ENCODE results near the gene KRT83.
A peak's percentile ranks its signal among the peaks of the same experiment; 100 is the strongest.

Gene KRT83

GRCh38 chr12:52284562-52285171, 36.5 kb downstream of the KRT83 start:
- no peak for DNase-seq

- DNase-seq = no peak
These were observed 40.2 kb downstream of the KRT83 start for GRCh38 chr12:52280796-52281560.

- DNase-seq = no peak
These were observed 40.8 kb downstream of the KRT83 start for GRCh38 chr12:52280319-52280795.

- DNase-seq = no peak
These were observed 41.5 kb downstream of the KRT83 start for GRCh38 chr12:52279422-52280318.

- peak; percentile 79 to 83 for DNase-seq
These were observed 42.4 kb downstream of the KRT83 start for GRCh38 chr12:52278575-52279421.

GRCh38 chr12:52277486-52278245, 43.5 kb downstream of the KRT83 start:
- no peak for DNase-seq

- DNase-seq = no peak
These were observed 45.5 kb downstream of the KRT83 start for GRCh38 chr12:52275686-52276085.

- DNase-seq = no peak
These were observed 46.6 kb downstream of the KRT83 start, which contains the start of gene KRT86 for GRCh38 chr12:52274521-52275120. Gene KRT86, plus strand, starts transcription at chr12:52274645. Its CDS starts 27,272 bp downstream, at chr12:52301917.

GRCh38 chr12:52271158-52271557, 50.0 kb downstream of the KRT83 start:
- no peak for DNase-seq

- DNase-seq = no peak
These were observed 50.6 kb downstream of the KRT83 start for GRCh38 chr12:52270541-52271070.

GRCh38 chr12:52268212-52268611, 53.0 kb downstream of the KRT83 start:
- DNase-seq = no peak

GRCh38 chr12:52267699-52268098, 53.5 kb downstream of the KRT83 start:
- DNase-seq = no peak

GRCh38 chr12:52267266-52267665, 53.9 kb downstream of the KRT83 start:
- DNase-seq = no peak

- no peak for DNase-seq
These were observed 54.7 kb downstream of the KRT83 start for GRCh38 chr12:52266514-52266913.

- DNase-seq = no peak
These were observed 56.8 kb downstream of the KRT83 start for GRCh38 chr12:52264435-52264825.

Data from activated CD4-positive, alpha-beta T cell treated with anti-CD3 and anti-CD28 coated beads, Interleukin-2, amount 50 U/mL, for 48 hours (primary cell).